HG02885 (cell line): Measurements from ENCODE around the gene RABGAP1L.
"Not testable (repeated sequence)": the region's sequence is repeated elsewhere in the genome, so short reads cannot be mapped to it uniquely, and the experiment has no call there.

Source experiments
- ATAC-seq: cut with Tn5 transposase; IDR thresholded peaks from one replicate; pipeline ENCODE4 v1.9.1; 2021; ENCODE audit warnings: mild to moderate bottlenecking; ENCODE audit not compliant: unreplicated experiment, poor library complexity

Gene RABGAP1L

GRCh38 chr1:174230399-174230798 is 71.1 kb downstream of the RABGAP1L start:
- no peak for ATAC-seq

DNA sequence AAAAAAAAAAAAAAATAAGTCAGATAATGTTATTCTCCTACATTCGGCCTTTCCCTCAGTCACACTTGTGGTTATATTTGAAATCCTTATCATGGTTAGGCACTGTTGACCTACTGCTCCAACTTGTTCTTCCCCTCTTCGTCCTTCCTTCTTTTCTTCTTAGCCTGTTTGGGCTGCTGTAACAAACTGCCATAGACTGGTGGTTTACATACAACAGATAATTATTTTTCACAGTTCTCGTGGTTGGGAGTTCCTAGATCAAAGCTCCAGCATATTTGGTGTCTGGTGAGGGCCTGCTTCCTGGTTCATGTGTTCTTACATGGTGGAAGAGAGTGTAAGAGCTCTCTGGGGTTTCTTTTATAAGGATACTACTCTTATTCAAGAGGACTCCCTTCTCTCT is 73.4 kb downstream of the RABGAP1L start:
- no peak for ATAC-seq

DNA sequence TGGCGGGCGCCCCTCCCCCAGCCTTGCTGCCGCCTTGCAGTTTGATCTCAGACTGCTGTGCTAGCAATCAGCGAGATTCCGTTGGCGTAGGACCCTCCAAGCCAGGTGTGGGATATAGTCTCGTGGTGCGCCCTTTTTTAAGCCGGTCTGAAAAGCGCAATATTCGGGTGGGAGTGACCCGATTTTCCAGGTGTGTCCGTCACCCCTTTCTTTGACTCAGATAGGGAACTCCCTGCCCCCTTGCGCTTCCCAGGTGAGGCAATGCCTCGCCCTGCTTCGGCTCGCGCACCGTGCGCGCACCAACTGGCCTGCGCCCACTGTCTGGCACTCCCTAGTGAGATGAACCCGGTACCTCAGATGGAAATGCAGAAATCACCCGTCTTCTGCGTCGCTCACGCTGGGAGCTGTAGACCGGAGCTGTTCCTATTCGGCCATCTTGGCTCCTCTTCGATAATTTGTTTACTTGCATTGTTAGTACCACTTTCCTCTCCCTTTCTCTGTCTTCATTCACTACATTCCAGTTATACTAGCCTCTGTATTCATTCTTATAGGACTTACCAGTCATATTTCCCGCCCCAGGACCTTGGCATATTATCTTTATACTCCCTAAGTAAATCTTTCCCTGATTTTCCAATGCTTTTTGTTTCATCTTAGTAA is 79.7 kb downstream of the RABGAP1L start:
- ATAC-seq = not testable (repeated sequence)

- ATAC-seq = no peak
These were observed 80.2 kb downstream of the RABGAP1L start for GRCh38 chr1:174239541-174239940.

DNA sequence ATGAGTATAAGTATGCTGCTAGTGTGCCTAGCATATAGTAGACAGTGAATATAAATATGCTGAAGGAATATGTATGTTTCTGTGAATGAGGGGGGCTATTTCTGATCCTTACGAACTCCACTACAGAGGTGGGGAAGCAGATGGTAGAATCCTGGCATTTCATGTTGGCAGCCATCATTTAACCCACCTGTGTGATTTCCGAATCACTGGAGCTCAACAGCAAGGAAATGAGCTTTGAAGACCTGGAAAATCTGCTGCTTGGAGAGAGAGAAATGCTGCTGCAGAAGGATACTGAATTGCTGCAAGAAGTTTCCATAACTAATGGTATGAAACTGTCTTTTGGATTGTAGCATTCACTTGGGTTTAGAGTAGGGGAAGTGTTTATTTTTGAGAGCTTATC is 83.5 kb downstream of the RABGAP1L start:
- no peak for ATAC-seq

DNA sequence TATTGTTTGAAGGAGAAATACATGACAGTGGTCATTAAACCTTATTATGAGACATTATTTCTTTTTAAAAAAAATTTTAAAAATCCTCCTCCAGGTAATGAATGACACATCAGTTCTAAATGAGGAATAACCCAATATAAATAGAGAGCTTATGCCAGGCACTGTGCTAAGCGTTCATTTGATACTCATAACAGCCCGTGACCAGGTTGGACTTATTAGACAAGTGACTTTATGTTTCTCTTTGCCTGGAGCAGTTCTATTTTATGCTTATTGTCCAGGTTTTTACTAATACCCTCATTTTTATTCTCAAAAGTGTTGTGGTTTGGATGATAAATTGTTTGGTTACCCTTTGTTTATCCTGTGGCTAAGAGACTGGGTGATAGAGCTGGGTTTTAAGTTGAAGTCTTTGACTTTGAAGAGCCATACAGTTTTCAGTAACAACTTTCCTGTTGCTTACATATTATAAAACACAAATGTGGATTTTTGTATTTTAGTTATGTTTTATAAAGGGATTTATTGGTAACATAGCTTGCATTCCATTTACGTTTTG is 84.2 kb downstream of the RABGAP1L start:
- no peak for ATAC-seq

GRCh38 chr1:174244017-174244416 is 84.7 kb downstream of the RABGAP1L start:
- ATAC-seq = no peak

GRCh38 chr1:174247472-174247871 is 88.2 kb downstream of the RABGAP1L start:
- ATAC-seq = no peak

GRCh38 chr1:174248041-174248440 is 88.7 kb downstream of the RABGAP1L start:
- no peak for ATAC-seq

DNA sequence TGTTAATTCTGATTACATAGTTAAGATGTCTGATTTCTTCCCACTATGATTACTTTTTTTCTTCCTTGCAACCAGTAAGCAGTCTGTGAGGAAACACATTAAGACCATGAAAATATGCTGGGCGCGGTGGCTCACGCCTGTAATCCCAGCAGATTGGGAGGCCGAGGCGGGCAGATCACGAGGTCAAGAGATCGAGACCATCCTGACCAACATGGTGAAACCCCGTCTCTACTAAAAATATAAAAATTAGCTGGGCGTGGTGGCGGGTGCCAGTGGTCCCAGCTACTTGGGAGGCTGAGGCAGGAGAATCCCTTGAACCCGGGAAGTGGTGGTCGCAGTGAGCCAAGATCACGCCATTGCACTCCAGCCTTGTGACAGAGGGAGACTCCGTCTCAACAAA is 97.1 kb downstream of the RABGAP1L start:
- not testable (repeated sequence) for ATAC-seq

DNA sequence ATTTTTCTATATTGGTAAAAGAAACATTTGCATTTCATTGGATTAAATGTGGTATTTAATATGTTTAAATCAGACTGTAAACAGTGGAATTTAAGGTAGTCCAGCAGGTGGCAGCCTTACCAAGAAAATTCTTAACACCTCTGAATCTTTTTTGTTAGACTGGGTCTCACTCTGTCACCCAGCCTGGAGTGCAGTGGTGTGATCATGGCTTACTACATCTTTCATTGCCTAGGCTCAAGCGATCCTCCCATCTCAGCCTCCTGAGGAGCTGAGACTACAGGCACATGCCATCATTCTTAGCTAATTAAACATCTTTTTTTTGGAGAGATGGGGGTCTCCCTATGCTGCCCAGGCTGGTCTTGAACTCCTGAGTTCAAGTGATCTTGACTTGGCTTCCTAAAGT is 98.8 kb downstream of the RABGAP1L start:
- ATAC-seq = no peak

DNA sequence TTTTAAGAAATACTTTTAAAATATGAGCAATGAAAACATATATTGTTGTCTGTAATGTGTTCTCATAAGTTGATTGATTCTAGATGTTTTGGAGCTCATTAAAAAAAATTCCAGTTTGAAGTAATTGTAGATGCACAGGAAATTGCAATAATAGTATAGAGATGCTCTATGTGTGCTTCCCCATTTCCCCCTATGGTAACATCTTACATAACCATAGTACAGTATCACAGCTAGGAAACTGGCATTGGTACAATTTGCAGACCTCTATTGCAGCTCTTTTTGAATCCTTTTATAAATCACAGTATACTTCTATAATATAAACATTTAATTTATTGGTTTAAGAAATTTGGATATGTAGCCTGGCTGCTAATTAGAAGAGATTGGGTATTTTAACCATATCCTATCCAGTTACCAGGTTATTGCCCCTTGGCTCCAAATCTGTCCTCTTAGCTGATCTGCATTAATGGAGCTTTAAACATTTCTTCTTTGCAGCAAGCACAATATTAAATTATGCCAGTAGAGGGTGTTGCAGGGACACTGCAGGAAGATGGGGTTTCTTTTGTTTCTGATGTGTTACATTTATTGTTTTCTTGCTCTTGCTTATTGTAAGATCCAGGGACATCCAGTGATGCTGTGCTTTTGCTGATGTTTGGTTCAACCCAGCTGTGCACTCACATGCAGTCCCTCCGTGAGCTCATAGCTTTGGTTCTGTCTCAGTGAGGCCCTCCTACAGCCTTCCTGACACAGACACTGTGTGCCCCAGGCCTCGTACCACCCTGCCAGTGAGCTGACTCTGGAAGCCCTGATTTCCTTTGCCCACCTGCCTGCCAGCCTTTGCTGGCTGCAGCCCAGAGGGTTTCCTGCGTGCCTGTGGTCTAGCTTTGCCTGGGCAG is 103.3 kb downstream of the RABGAP1L start:
- no peak for ATAC-seq

DNA sequence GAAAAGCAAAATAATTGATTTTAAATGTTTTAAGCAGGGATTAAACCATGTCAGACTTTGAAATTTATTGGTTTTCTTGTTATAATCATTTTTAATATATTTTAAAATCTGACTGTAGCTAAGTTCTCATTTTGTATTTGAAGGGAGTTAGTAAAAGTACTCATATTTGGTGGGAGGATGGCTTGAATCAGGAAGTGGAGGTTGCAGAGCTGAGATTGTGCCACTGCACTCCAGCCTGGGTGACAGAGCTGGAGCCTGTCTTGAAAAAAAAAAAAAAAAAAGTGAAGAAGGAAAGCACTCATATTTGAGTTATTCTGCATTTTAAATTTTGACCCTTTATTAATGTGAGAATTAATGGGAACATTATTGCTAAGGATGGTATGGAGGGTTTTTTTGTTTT is 106.0 kb downstream of the RABGAP1L start:
- no peak for ATAC-seq

- ATAC-seq = no peak
These were observed 107.2 kb downstream of the RABGAP1L start for GRCh38 chr1:174266476-174266875.

DNA sequence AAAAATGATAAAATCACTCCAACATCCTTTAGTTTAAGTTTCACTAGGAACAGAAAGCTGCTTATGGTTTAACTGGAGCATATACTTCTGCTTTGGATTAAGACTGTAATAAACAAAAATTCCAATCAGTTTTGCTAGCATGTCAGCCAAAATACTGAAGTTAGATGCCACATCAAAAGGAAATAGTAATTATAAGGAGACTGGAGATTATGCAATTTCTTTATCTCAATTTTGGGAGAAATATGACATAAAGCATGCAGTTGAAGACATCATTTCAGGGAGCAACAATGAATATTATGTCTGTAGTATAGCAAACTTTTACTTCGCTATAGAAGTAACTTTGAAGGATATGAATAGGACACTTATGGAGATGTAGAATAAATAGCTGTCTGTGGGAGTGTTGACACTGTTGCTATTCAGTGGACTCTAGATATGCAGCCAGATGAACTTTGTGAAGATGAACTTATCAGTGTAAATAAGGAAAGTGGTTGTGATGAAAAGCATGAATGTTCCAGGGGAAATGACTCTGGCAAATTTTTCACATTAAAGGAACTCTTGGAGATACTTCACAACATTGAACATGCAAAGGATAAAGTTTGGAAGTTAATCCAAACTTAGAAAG is 107.8 kb downstream of the RABGAP1L start:
- ATAC-seq = no peak

DNA sequence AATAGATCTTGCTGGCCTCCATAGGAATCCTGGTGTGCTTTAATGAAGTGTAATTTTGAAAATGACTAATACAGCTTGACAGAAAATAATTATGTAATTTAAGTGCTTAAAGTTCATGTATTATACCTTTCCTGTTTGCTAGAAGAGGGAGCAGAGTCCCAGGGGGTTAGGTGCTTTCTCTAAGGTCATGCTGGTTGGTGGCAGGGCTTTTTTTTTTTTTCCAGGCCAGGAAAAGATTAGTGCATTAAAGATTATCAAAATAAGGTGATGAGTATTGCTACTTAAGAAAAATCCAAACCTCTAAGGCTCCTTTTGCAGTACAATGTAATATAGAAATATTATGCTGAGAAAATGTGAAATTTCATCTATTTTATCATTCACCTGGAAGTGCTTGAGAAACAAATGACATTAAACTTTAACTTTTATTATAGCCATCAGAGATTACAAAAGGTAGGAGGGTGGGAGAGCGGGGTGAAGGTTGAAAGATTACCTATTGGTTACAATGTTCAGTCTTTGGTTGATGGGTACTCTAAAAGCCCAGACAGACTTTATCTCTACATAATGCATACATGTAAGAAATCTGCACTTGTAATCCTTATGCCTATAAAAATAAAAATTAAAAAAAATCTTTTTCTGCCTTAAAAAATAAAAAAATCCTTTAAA is 110.8 kb downstream of the RABGAP1L start:
- no peak for ATAC-seq

DNA sequence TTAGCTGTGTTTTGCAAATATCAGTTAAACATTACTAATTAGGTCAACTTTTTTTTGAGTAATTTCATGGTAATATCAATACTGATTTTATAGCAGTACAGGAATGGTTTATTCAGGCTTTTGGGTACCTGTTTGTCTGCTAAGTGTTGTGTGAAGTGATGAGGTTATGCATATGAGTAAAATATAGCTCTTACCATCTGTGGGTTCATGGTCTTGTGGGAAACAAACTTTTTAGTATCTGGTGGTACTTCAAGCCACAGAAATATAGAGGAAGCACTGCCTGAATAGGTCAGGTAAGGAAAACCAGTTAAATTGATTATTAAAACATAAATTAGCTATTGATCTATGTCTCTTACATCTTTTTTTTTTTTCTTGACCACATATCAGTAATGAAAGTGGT is 113.9 kb downstream of the RABGAP1L start:
- ATAC-seq = no peak

DNA sequence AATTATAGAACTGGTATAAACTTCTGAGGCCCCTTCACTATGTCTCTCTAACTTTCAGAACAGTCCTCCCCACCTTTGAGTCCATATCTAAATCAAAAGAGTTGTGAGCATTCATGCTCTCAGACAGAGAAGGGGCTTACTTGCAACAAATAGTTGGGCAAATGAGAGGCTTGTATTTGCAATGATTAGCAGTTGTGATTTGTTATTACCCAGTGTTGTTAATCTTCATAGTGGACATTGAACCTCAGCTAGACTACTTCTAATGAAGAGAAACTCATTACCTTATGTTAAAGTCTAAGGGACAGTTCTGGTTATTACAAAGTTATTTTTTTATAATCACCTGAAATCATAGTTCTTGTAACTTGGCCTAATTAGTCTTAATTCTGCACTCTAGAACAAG is 114.5 kb downstream of the RABGAP1L start:
- no peak for ATAC-seq

DNA sequence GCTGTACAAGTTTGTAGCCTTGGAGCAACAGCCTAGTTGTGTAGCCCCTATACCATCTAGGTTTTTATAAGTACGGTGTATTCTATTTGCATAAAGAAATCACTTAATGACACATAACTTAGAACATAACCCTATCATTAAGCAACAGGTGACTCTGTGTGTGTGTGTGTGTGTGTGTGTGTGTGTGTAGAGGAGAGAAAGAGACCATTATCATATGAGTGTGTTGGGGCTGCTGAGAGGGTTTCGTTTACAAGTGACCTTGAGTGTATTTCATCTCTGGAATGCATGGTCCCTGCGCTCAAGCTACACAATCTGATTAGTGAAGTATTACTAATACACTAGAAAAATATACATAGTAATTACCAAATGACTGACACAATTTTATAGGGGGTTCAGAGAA is 115.1 kb downstream of the RABGAP1L start:
- no peak for ATAC-seq

- ATAC-seq = no peak
These were observed 115.6 kb downstream of the RABGAP1L start for GRCh38 chr1:174274884-174275283.
